Lower lobe of right lung (tissue), 2 donors: ENCODE measurements around the gene EIF3I. TPM values are rescaled to one million over a fixed set of nuclear protein-coding genes. Genes with fewer than 3 reads are reported as not detected.

Experiments
- ATAC-seq, 2 donors: fragments of 200-7000 bp; cut with Tn5 transposase; one replicate each; pipeline ENCODE4 v1.9.1; 2020 to 2022; ENCODE audit warnings: mild to moderate bottlenecking in 2 of 2, moderate library complexity in 2 of 2
- DNase-seq: peaks from one replicate; pipeline ENCODE4 v3.0.0-alpha.2; 2020
- H3K27ac ChIP-seq: fragments of 200-600 bp; one replicate; pipeline ENCODE4 v1.8.0; 2022
- H3K27me3 ChIP-seq: fragments of 200-600 bp; one replicate; pipeline ENCODE4 v1.8.0; 2022; ENCODE audit warnings: low read depth
- H3K36me3 ChIP-seq: fragments of 200-600 bp; one replicate; pipeline ENCODE4 v1.8.0; 2022; ENCODE audit warnings: mild to moderate bottlenecking
- H3K4me1 ChIP-seq: fragments of 200-600 bp; one replicate; pipeline ENCODE4 v1.8.0; 2022
- H3K4me3 ChIP-seq: fragments of 200-600 bp; one replicate; pipeline ENCODE4 v1.8.0; 2022; ENCODE audit warnings: mild to moderate bottlenecking
- H3K9me3 ChIP-seq: fragments of 200-600 bp; one replicate; pipeline ENCODE4 v1.8.0; 2022
- CTCF ChIP-seq: fragments of 200-600 bp; IDR thresholded peaks from one replicate; pipeline ENCODE4 v1.8.0; 2022; ENCODE audit warnings: antibody characterized with exemption, mild to moderate bottlenecking
- intact Hi-C: fragments of 100-400 bp; cut with DNase I; formaldehyde crosslinking; loops from one replicate; pipeline ENCODE4 v1.11.0; 2022
- total RNA-seq: library from RNA; stranded (reverse); fragmentation: NEBNext Ultra II Directional; extraction: Animal tissue kit (Norgen Biotek cat#: 25700); gene quantifications from one replicate; pipeline ENCODE4 v1.2.1, GENCODE V29; 2021
- donor health status: DM: no; HTN: yes; CAD: no; lungs with severe emphysema.

Gene EIF3I
- total RNA-seq, 1 donor from 2014 or later, result 99.4 TPM

- DNase-seq, result no peak
- intact Hi-C loops, result no loop called here
- peaks cover 4% of the 10 kb centered on the region for H3K27me3 ChIP-seq
- peaks cover 61% of the 10 kb centered on the region for H3K4me1 ChIP-seq
- no peaks in the 10 kb centered on the region for H3K9me3 ChIP-seq
- no peaks in the 10 kb centered on the region for H3K36me3 ChIP-seq
- peak overlapping the region; percentile 43 for H3K4me3 ChIP-seq
- TF ChIP-seq CTCF, result no peak
- no peak for ATAC-seq
- peak overlapping the region; percentile 81 for H3K27ac ChIP-seq
These were observed 25.2 kb downstream of the EIF3I start for GRCh38 chr1:32247452-32247851.

- TF ChIP-seq CTCF, result peak; percentile 87
- intact Hi-C loops, result no loop called here
- Histone ChIP-seq H3K9me3 (no peaks in the 10 kb centered on the region), H3K27ac (peak overlapping the region; percentile 81), H3K36me3 (no peaks in the 10 kb centered on the region), H3K4me3 (peak overlapping the region; percentile 43), H3K27me3 (peaks cover 4% of the 10 kb centered on the region), H3K4me1 (peaks cover 61% of the 10 kb centered on the region)
- ATAC-seq (peak; percentile 82 to 85), DNase-seq (peak; percentile 92)
These were observed 26.0 kb downstream of the EIF3I start for GRCh38 chr1:32247983-32248889.

- no peak for TF ChIP-seq CTCF
- Histone ChIP-seq H3K27ac (peak overlapping the region; percentile 81), H3K36me3 (no peaks in the 10 kb centered on the region), H3K27me3 (peaks cover 4% of the 10 kb centered on the region), H3K4me1 (peaks cover 61% of the 10 kb centered on the region), H3K4me3 (peak overlapping the region; percentile 41), H3K9me3 (no peaks in the 10 kb centered on the region)
- no peak for DNase-seq
- ATAC-seq, result peak; percentile 48 to 61
- intact Hi-C loops, result no loop called here
These were observed 27.8 kb downstream of the EIF3I start for GRCh38 chr1:32249831-32250525.

GRCh38 chr1:32250893-32251716 lies 28.9 kb downstream of the EIF3I start, which contains the start of gene LCK:
Gene LCK (plus strand): TSS chr1:32251265. CDS start chr1:32274330, 23,065 bp downstream.
- no peak for TF ChIP-seq CTCF
- Histone ChIP-seq H3K36me3 (no peaks in the 10 kb centered on the region), H3K27ac (peak within 1 kb of the TSS; percentile 81), H3K4me1 (peaks cover 57% of the 10 kb centered on the region), H3K27me3 (peaks cover 4% of the 10 kb centered on the region), H3K4me3 (peak within 1 kb of the TSS; percentile 41), H3K9me3 (no peaks in the 10 kb centered on the region)
- DNase-seq (no peak), ATAC-seq (no peak)
- intact Hi-C loops, result no loop called here
